Gastroesophageal sphincter (tissue), 4 donors: Measurements from ENCODE around the gene UGT1A8. TPM values are rescaled to one million over a fixed set of nuclear protein-coding genes. Genes with fewer than 3 reads are reported as not detected.

ENCODE experiments used
- ATAC-seq: fragments of 150-250 bp; one replicate; pipeline ENCODE4 v1.9.1; 2016; ENCODE audit warnings: mild to moderate bottlenecking, moderate library complexity
- H3K27ac ChIP-seq, 4 donors: fragments of 200-600 bp; sonication (generic) in 3 of 4; 1 replicate in 3 of 4; 2 replicates in 1 of 4; pipeline ENCODE4 v1.5.1; 2016 to 2019
- H3K27me3 ChIP-seq: fragments of 200-600 bp; sonication (generic); one replicate; pipeline ENCODE4 v1.5.1; 2019
- H3K36me3 ChIP-seq, 2 donors: fragments of 200-600 bp; sonication (generic); one replicate each; pipeline ENCODE4 v1.5.1; 2019; ENCODE audit warnings: control low read depth in 1 of 2
- H3K4me1 ChIP-seq, 3 donors: fragments of 200-600 bp; sonication (generic); 1 replicate in 2 of 3; 2 replicates in 1 of 3; pipeline ENCODE4 v1.5.1; 2016 to 2019; ENCODE audit warnings: control low read depth in 2 of 3
- H3K4me3 ChIP-seq, 2 donors: fragments of 200-600 bp; sonication (generic); one replicate each; pipeline ENCODE4 v1.5.1; 2019; ENCODE audit warnings: mild to moderate bottlenecking in 1 of 2, moderate library complexity in 1 of 2
- H3K9me3 ChIP-seq, 3 donors: fragments of 200-600 bp; sonication (generic); one replicate each; pipeline ENCODE4 v1.5.1; 2017 to 2019; ENCODE audit warnings: control low read depth in 2 of 3
- EP300 ChIP-seq: sonication (generic); formaldehyde crosslinking; IDR thresholded peaks from one replicate; pipeline ENCODE4 v1.6.1; 2017; ENCODE audit warnings: antibody characterized with exemption, mild to moderate bottlenecking
- POLR2A ChIP-seq, 2 donors: fragments of 450-650 bp; IDR thresholded peaks; one replicate each; pipeline ENCODE4 v1.6.1; 2017; ENCODE audit warnings: antibody characterized with exemption in 2 of 2, mild to moderate bottlenecking in 2 of 2, moderate library complexity in 1 of 2
- POLR2AphosphoS5 ChIP-seq: sonication (generic); formaldehyde crosslinking; IDR thresholded peaks from one replicate; pipeline ENCODE4 v1.6.1; 2017; ENCODE audit warnings: antibody characterized with exemption
- WGBS, 2 donors: methylation state at CpG; one replicate each; pipeline ENCODE4 v1.1.5; 2018; ENCODE audit warnings: low coverage in 1 of 2; 5-methylcytosine and 5-hydroxymethylcytosine counted together
- total RNA-seq, 4 donors: library from RNA; depleted of rRNA; stranded (reverse); fragments of >200 nt; gene quantifications; one replicate each; pipeline ENCODE4 v1.1.0, GENCODE V29; 2016
- TF ChIP-seq, protein P1 (sequence below), 4 experiments: fragments of 200-600 bp in 2 of 4; fragments of 450-650 bp in 2 of 4; sonication (generic) in 1 of 4; IDR thresholded peaks; one replicate each; pipeline ENCODE4 v1.5.1; 2017 to 2019; ENCODE audit warnings: antibody characterized with exemption in 4 of 4, mild to moderate bottlenecking in 2 of 4, moderate library complexity in 2 of 4

UGT1A8 gene
- total RNA-seq, 4 donors from 2014 or later, result not detected

GRCh38 chr2:233681521-233682099 is 64.2 kb downstream of the UGT1A8 start, which contains the start of gene UGT1A7:
Gene UGT1A7 (plus strand): TSS chr2:233681901. CDS start chr2:233681938, 37 bp downstream.
- TF ChIP-seq POLR2A (IDR thresholded peaks at IDR 0.05), result no peak
- TF ChIP-seq POLR2AphosphoS5, result no peak
- TF ChIP-seq EP300, result no peak
- TF ChIP-seq, protein P1, sequence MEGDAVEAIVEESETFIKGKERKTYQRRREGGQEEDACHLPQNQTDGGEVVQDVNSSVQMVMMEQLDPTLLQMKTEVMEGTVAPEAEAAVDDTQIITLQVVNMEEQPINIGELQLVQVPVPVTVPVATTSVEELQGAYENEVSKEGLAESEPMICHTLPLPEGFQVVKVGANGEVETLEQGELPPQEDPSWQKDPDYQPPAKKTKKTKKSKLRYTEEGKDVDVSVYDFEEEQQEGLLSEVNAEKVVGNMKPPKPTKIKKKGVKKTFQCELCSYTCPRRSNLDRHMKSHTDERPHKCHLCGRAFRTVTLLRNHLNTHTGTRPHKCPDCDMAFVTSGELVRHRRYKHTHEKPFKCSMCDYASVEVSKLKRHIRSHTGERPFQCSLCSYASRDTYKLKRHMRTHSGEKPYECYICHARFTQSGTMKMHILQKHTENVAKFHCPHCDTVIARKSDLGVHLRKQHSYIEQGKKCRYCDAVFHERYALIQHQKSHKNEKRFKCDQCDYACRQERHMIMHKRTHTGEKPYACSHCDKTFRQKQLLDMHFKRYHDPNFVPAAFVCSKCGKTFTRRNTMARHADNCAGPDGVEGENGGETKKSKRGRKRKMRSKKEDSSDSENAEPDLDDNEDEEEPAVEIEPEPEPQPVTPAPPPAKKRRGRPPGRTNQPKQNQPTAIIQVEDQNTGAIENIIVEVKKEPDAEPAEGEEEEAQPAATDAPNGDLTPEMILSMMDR (IDR thresholded peaks at IDR 0.05), result no peak
- H3K4me3 ChIP-seq, result no peak within 1 kb of the TSS
- H3K27me3 ChIP-seq, result peaks cover 5% of the 10 kb centered on the region
- H3K9me3 ChIP-seq, result no peaks in the 10 kb centered on the region
- H3K4me1 ChIP-seq, result no peaks in the 10 kb centered on the region
- ATAC-seq, result no peak
- H3K27ac ChIP-seq, result no peak within 1 kb of the TSS
- H3K36me3 ChIP-seq, result no peaks in the 10 kb centered on the region
- 86 to 92% methylated on average over 2 to 5 of the region's 5 CpGs for WGBS, 2 donors

DNA sequence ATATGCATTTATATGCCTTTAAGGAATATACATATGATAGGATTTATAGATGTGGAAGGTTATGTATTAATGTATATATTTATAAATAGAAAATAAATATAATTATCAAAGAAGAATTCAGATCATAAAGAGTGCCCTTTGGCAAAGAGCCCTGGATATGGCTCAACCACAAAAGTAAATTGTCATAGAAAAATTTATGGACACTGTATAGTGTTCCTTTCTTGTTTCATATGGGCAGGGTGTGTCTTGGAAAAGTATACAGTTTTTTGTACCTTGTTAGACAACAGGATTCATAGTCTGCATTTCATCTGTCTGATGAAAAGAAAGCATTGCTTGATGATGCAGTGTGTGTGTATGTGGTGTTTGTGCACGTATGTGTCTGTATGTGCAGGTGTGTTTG is 67.2 kb downstream of the UGT1A8 start:
- no peak for ATAC-seq
- H3K4me3 ChIP-seq, result no peak overlapping the region
- H3K4me1 ChIP-seq, result no peaks in the 10 kb centered on the region
- H3K27ac ChIP-seq, result no peak overlapping the region
- TF ChIP-seq POLR2A (IDR thresholded peaks at IDR 0.05) (no peak), EP300 (no peak), POLR2AphosphoS5 (no peak)
- TF ChIP-seq, protein P1 (IDR thresholded peaks at IDR 0.05), result no peak
- no peaks in the 10 kb centered on the region for H3K9me3 ChIP-seq
- no peaks in the 10 kb centered on the region for H3K36me3 ChIP-seq
- H3K27me3 ChIP-seq, result no peaks in the 10 kb centered on the region
- 57 to 85% methylated on average over 1 of the region's 1 CpG for WGBS, 2 donors

GRCh38 chr2:233686928-233687327 is 69.5 kb downstream of the UGT1A8 start:
- ATAC-seq, result no peak
- H3K4me1 ChIP-seq, result no peaks in the 10 kb centered on the region
- H3K27me3 ChIP-seq, result peaks cover 6% of the 10 kb centered on the region
- H3K36me3 ChIP-seq, result no peaks in the 10 kb centered on the region
- TF ChIP-seq EP300, result no peak
- TF ChIP-seq POLR2AphosphoS5, result no peak
- TF ChIP-seq POLR2A (IDR thresholded peaks at IDR 0.05), result no peak
- TF ChIP-seq, protein P1 (IDR thresholded peaks at IDR 0.05), result no peak
- H3K27ac ChIP-seq, result no peak overlapping the region
- H3K4me3 ChIP-seq, result no peak overlapping the region
- H3K9me3 ChIP-seq, result no peaks in the 10 kb centered on the region
- WGBS, 2 donors, result 82 to 95% methylated on average over 3 to 4 of the region's 5 CpGs

GRCh38 chr2:233688341-233688740 is 70.9 kb downstream of the UGT1A8 start:
- ATAC-seq, result no peak
- H3K4me1 ChIP-seq, result no peaks in the 10 kb centered on the region
- 69 to 78% methylated on average over 4 of the region's 5 CpGs for WGBS, 2 donors
- H3K36me3 ChIP-seq, result no peaks in the 10 kb centered on the region
- no peak overlapping the region for H3K27ac ChIP-seq
- no peaks in the 10 kb centered on the region for H3K9me3 ChIP-seq
- H3K4me3 ChIP-seq, result no peak overlapping the region
- H3K27me3 ChIP-seq, result peaks cover 6% of the 10 kb centered on the region
- TF ChIP-seq POLR2A (IDR thresholded peaks at IDR 0.05), result no peak
- TF ChIP-seq, protein P1 (IDR thresholded peaks at IDR 0.05), result no peak
- no peak for TF ChIP-seq POLR2AphosphoS5
- TF ChIP-seq EP300, result no peak

- H3K4me3 ChIP-seq, result no peak overlapping the region
- no peak for ATAC-seq
Measured at GRCh38 chr2:233689031-233689430, 71.6 kb downstream of the UGT1A8 start.

More at GRCh38 chr2:233689031-233689430, 71.6 kb downstream of the UGT1A8 start:
- Histone ChIP-seq H3K27me3 (peaks cover 6% of the 10 kb centered on the region), H3K27ac (no peak overlapping the region), H3K36me3 (no peaks in the 10 kb centered on the region), H3K4me1 (no peaks in the 10 kb centered on the region), H3K9me3 (no peaks in the 10 kb centered on the region)
- TF ChIP-seq POLR2AphosphoS5 (no peak), EP300 (no peak), POLR2A (IDR thresholded peaks at IDR 0.05) (no peak)
- TF ChIP-seq, protein P1 (IDR thresholded peaks at IDR 0.05), result no peak
